Ovary (tissue), 3 donors: ENCODE data around the gene SLIT3.

Experiments used
- CTCF ChIP-seq, 3 donors: fragments of 450-650 bp in 2 of 3; fragments of 200-600 bp in 1 of 3; IDR thresholded peaks; one replicate each; pipeline versions ENCODE4 v1.5.1 to v1.8.0; 2016 to 2022; ENCODE audit warnings: antibody characterized with exemption in 3 of 3, mild to moderate bottlenecking in 1 of 3
- EP300 ChIP-seq: sonication (generic); formaldehyde crosslinking; IDR thresholded peaks from one replicate; pipeline ENCODE4 v1.6.1; 2017; ENCODE audit warnings: antibody characterized with exemption
- POLR2A ChIP-seq: fragments of 450-650 bp; IDR thresholded peaks from one replicate; pipeline ENCODE4 v1.6.1; 2017; ENCODE audit warnings: antibody characterized with exemption, mild to moderate bottlenecking, moderate library complexity
- donor health status: DM: no; HTN: no; CAD: no.

DNA sequence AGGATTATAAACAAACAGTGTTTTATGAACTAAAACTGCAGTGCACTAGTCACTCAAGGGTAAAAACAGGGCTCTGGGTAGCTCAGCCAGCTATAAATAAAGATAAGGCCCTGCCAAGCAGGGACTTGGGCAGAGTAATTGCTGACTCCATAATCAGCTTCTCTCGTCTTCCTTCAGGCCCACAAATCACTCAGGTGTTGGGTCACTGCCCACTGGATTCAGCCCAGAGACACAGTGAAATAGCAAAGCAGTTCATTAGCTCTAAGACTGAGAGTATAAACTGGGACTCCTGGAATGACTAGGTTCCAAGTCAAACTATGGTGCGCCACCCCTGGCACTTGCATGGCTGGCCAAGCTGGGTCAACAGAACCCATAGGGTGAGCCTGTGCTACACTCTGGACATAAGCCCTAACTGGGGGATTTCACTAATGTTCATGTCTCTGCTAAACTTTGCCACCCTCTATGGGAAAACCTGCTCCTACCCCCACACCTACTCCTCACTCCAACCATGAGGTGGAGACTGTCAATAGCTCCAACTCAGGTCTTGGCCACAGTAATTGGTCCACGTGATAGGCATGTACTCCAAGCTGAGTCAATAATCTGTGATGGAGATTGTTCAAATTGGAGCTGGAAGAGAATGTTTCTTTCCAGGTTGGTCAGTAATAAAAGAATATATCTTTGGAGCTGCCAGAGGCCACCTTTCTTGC is 158.5 kb downstream of the SLIT3 start:
- TF ChIP-seq CTCF (IDR thresholded peaks at IDR 0.05) = no peak
- no peak for TF ChIP-seq EP300
- no peak for TF ChIP-seq POLR2A
